ENCODE measurements around the gene COX19. TPM values are rescaled to one million over a fixed set of nuclear protein-coding genes. Genes with fewer than 3 reads are reported as not detected.
"Not testable (repeated sequence)": the region's sequence is repeated elsewhere in the genome, so short reads cannot be mapped to it uniquely, and the experiment has no call there.

COX19 gene
- polyA plus RNA-seq, 3 donors = 7.4 to 15.0 (median 7.6) TPM

- 93% methylated on average over 25 of the region's 32 CpGs for WGBS (ENCODE audit: insufficient coverage)
- Mint-ChIP-seq H3K4me3 (no peak overlapping the region), H3K27ac (no peak overlapping the region), H3K9me3 (peaks cover 0 to 3% (median 0%) of the 10 kb centered on the region in 7 donors), H3K27me3 (ENCODE audit: low read depth in 3 of 3) (peaks cover 0 to 2% (median 0%) of the 10 kb centered on the region in 3 donors), H3K36me3 (peaks cover 10 to 27% of the 10 kb centered on the region in 2 donors), H3K4me1 (no peaks in the 10 kb centered on the region)
- Histone ChIP-seq H3K4me2 (replicated peaks; ENCODE audit: extremely low read depth, low read length, poor library complexity, severe bottlenecking) (no peak overlapping the region), H3K9ac (ENCODE audit: insufficient read depth, low read length, poor library complexity, severe bottlenecking) (no peak overlapping the region), H4K20me1 (ENCODE audit: insufficient read depth, low read length) (no peaks in the 10 kb centered on the region), H3K27me3 (ENCODE audit: control insufficient read depth in 2 of 2, insufficient read depth in 2 of 2, low read length in 2 of 2) (no peaks in the 10 kb centered on the region), H3K27ac (ENCODE audit: low read depth in 1 of 2, low read length in 2 of 2) (no peak overlapping the region), H2AFZ (ENCODE audit: insufficient read depth, low read depth, low read length, poor library complexity, severe bottlenecking) (no peak overlapping the region), H3K36me3 (replicated peaks in 1 of 2; ENCODE audit: control insufficient read depth in 1 of 2, insufficient read depth in 2 of 2, low read length in 2 of 2) (peaks cover 4 to 24% of the 10 kb centered on the region in 2 donors), H3K9me3 (replicated peaks in 1 of 2; ENCODE audit: control insufficient read depth in 1 of 2, insufficient read depth in 1 of 2, low read length in 2 of 2) (no peaks in the 10 kb centered on the region), H3K79me2 (ENCODE audit: insufficient read depth, low read length) (no peaks in the 10 kb centered on the region), H3K4me3 (replicated peaks in 1 of 3; ENCODE audit: low read depth in 2 of 3, low read length in 3 of 3) (no peak overlapping the region), H3K4me1 (ENCODE audit: control insufficient read depth in 1 of 2, insufficient read depth in 2 of 2, low read length in 2 of 2) (no peaks in the 10 kb centered on the region)
- TF ChIP-seq CTCF (IDR thresholded peaks at IDR 0.05) = no peak
- intact Hi-C loops (cut with micrococcal nuclease) = no loop called here
- no peak for DNase-seq
Observed at GRCh38 chr7:1004018-1004852, 28.9 kb upstream of the COX19 start.

GRCh38 chr7:1002445-1002844 is 27.1 kb upstream of the COX19 start:
- H3K27me3 ChIP-seq (ENCODE audit: control insufficient read depth in 2 of 2, insufficient read depth in 2 of 2, low read length in 2 of 2); H3K27me3 Mint-ChIP-seq (ENCODE audit: low read depth in 3 of 3); H3K9me3 ChIP-seq (replicated peaks in 1 of 2; ENCODE audit: control insufficient read depth in 1 of 2, insufficient read depth in 1 of 2, low read length in 2 of 2); H3K9ac ChIP-seq (ENCODE audit: insufficient read depth, low read length, poor library complexity, severe bottlenecking); H3K4me1 ChIP-seq (ENCODE audit: control insufficient read depth in 1 of 2, insufficient read depth in 2 of 2, low read length in 2 of 2); H3K4me2 ChIP-seq (replicated peaks; ENCODE audit: extremely low read depth, low read length, poor library complexity, severe bottlenecking); H2AFZ ChIP-seq (ENCODE audit: insufficient read depth, low read depth, low read length, poor library complexity, severe bottlenecking); H3K27ac Mint-ChIP-seq; H3K79me2 ChIP-seq (ENCODE audit: insufficient read depth, low read length); H3K27ac ChIP-seq (ENCODE audit: low read depth in 1 of 2, low read length in 2 of 2); DNase-seq; intact Hi-C loops (cut with micrococcal nuclease); H3K4me3 ChIP-seq (replicated peaks in 1 of 3; ENCODE audit: low read depth in 2 of 3, low read length in 3 of 3); H3K9me3 Mint-ChIP-seq; H3K4me3 Mint-ChIP-seq; H4K20me1 ChIP-seq (ENCODE audit: insufficient read depth, low read length); H3K4me1 Mint-ChIP-seq: not testable (repeated sequence)
- WGBS (ENCODE audit: insufficient coverage) = no CpG with 5 or more reads among the region's 7 CpGs
- peaks cover 8 to 30% of the 10 kb centered on the region in 2 donors for H3K36me3 Mint-ChIP-seq
- peaks cover 3 to 16% of the 10 kb centered on the region in 2 donors for H3K36me3 ChIP-seq (replicated peaks in 1 of 2; ENCODE audit: control insufficient read depth in 1 of 2, insufficient read depth in 2 of 2, low read length in 2 of 2)

- H3K27me3 ChIP-seq (ENCODE audit: control insufficient read depth in 2 of 2, insufficient read depth in 2 of 2, low read length in 2 of 2); H3K4me1 Mint-ChIP-seq; H2AFZ ChIP-seq (ENCODE audit: insufficient read depth, low read depth, low read length, poor library complexity, severe bottlenecking); H3K4me1 ChIP-seq (ENCODE audit: control insufficient read depth in 1 of 2, insufficient read depth in 2 of 2, low read length in 2 of 2); H3K79me2 ChIP-seq (ENCODE audit: insufficient read depth, low read length); H3K4me2 ChIP-seq (replicated peaks; ENCODE audit: extremely low read depth, low read length, poor library complexity, severe bottlenecking); H3K27me3 Mint-ChIP-seq (ENCODE audit: low read depth in 3 of 3); H3K27ac ChIP-seq (ENCODE audit: low read depth in 1 of 2, low read length in 2 of 2); H3K4me3 Mint-ChIP-seq; H3K9me3 Mint-ChIP-seq; H3K9ac ChIP-seq (ENCODE audit: insufficient read depth, low read length, poor library complexity, severe bottlenecking); DNase-seq; H3K9me3 ChIP-seq (replicated peaks in 1 of 2; ENCODE audit: control insufficient read depth in 1 of 2, insufficient read depth in 1 of 2, low read length in 2 of 2); H3K27ac Mint-ChIP-seq; intact Hi-C loops (cut with micrococcal nuclease); H4K20me1 ChIP-seq (ENCODE audit: insufficient read depth, low read length); H3K4me3 ChIP-seq (replicated peaks in 1 of 3; ENCODE audit: low read depth in 2 of 3, low read length in 3 of 3): not testable (repeated sequence)
- H3K36me3 ChIP-seq (replicated peaks in 1 of 2; ENCODE audit: control insufficient read depth in 1 of 2, insufficient read depth in 2 of 2, low read length in 2 of 2) = peaks cover 3 to 12% of the 10 kb centered on the region in 2 donors
- WGBS (ENCODE audit: insufficient coverage) = 100% methylated on average over 1 of the region's 4 CpGs
- peaks cover 8 to 32% of the 10 kb centered on the region in 2 donors for H3K36me3 Mint-ChIP-seq
Observed at GRCh38 chr7:1002026-1002425, 26.7 kb upstream of the COX19 start.

Data from CD14-positive monocyte (primary cell).